Femur (tissue), 1 donor: ENCODE measurements around the gene RNF217.
A peak's percentile ranks its signal among the peaks of the same experiment; 100 is the strongest.

ENCODE experiments used
- DNase-seq: peaks from one replicate; pipeline ENCODE4 v3.0.0-alpha.2; 2017

Gene RNF217

GRCh38 chr6:124990988-124991387 lies 28.8 kb downstream of the RNF217 start:
- no peak for DNase-seq

- DNase-seq = no peak
Observed at GRCh38 chr6:124991764-124992295, 29.6 kb downstream of the RNF217 start.

- DNase-seq = no peak
Observed at GRCh38 chr6:124993327-124993726, 31.1 kb downstream of the RNF217 start.

- no peak for DNase-seq
Observed at GRCh38 chr6:124994648-124995047, 32.4 kb downstream of the RNF217 start.

- DNase-seq = no peak
Observed at GRCh38 chr6:124995131-124995530, 32.9 kb downstream of the RNF217 start.

GRCh38 chr6:124995645-124996325 lies 33.5 kb downstream of the RNF217 start:
- no peak for DNase-seq

GRCh38 chr6:124996411-124996810 lies 34.2 kb downstream of the RNF217 start:
- no peak for DNase-seq

GRCh38 chr6:124997196-124997875 lies 35.1 kb downstream of the RNF217 start:
- DNase-seq = no peak

- no peak for DNase-seq
Observed at GRCh38 chr6:124999105-124999764, 37.0 kb downstream of the RNF217 start.

- DNase-seq = peak; percentile 40
Observed at GRCh38 chr6:125001684-125002405, 39.6 kb downstream of the RNF217 start.

- DNase-seq = no peak
Observed at GRCh38 chr6:125002406-125002741, 40.1 kb downstream of the RNF217 start.

GRCh38 chr6:125003070-125003469 lies 40.8 kb downstream of the RNF217 start:
- DNase-seq = no peak

- DNase-seq = no peak
Observed at GRCh38 chr6:125004198-125004597, 42.0 kb downstream of the RNF217 start.

GRCh38 chr6:125004797-125005595 lies 42.8 kb downstream of the RNF217 start:
- no peak for DNase-seq

- DNase-seq = no peak
Observed at GRCh38 chr6:125008261-125008703, 46.0 kb downstream of the RNF217 start.

GRCh38 chr6:125008957-125009356 lies 46.7 kb downstream of the RNF217 start:
- no peak for DNase-seq

GRCh38 chr6:125009578-125009977 lies 47.3 kb downstream of the RNF217 start:
- DNase-seq = no peak

- DNase-seq = no peak
Observed at GRCh38 chr6:125013938-125014660, 51.9 kb downstream of the RNF217 start.

- DNase-seq = no peak
Observed at GRCh38 chr6:125014661-125014957, 52.4 kb downstream of the RNF217 start.

GRCh38 chr6:125015152-125015551 lies 52.9 kb downstream of the RNF217 start:
- no peak for DNase-seq

- DNase-seq = no peak
Observed at GRCh38 chr6:125018136-125018535, 55.9 kb downstream of the RNF217 start.

GRCh38 chr6:125019281-125019680 lies 57.0 kb downstream of the RNF217 start:
- DNase-seq = no peak
